ENCODE results near the gene PIEZO2.

GRCh38 chr18:10680271-10680596, 469.1 kb downstream of the PIEZO2 start:
- no peak for TF ChIP-seq POLR2A (IDR thresholded peaks at IDR 0.05)
- no peak for TF ChIP-seq CTCF (IDR thresholded peaks at IDR 0.05)

All from gastroesophageal sphincter (tissue), 3 donors.